ENCODE results near the gene TTC39A. TPM values are rescaled to one million over a fixed set of nuclear protein-coding genes. Genes with fewer than 3 reads are reported as not detected.

TTC39A gene
- polyA plus RNA-seq, 2 of the 4 experiments (the other 2 are of a cell fraction), result 1.4 to 6.2 TPM

GRCh38 chr1:51302746-51303145 is 27.6 kb downstream of the TTC39A start:
- Histone ChIP-seq H3K4me3 (no peak overlapping the region), H3K4me2 (no peak overlapping the region), H3K4me1 (peaks cover 33% of the 10 kb centered on the region), H3K27ac (no peak overlapping the region), H3K9me3 (no peaks in the 10 kb centered on the region)
- ATAC-seq, result no peak
- no peak for FAIRE-seq
- no peak for DNase-seq (ENCODE audit: low read depth in 1 of 2, low spot score in 1 of 2)
- no peak for TF ChIP-seq HOXB5 (CRISPR knock-in tag; IDR thresholded peaks at IDR 0.05)
- TF ChIP-seq KDM1A (IDR thresholded peaks at IDR 0.05; ENCODE audit: low read depth), result no peak
- no peak for TF ChIP-seq PBX3 (IDR thresholded peaks at IDR 0.05)
- TF ChIP-seq REST (IDR thresholded peaks at IDR 0.05), result no peak
- TF ChIP-seq NPAS2 (CRISPR knock-in tag; IDR thresholded peaks at IDR 0.05; ENCODE audit: borderline replicate concordance), result no peak
- no peak for TF ChIP-seq BCL3 (IDR thresholded peaks at IDR 0.05)
- TF ChIP-seq ESRRA (IDR thresholded peaks at IDR 0.05; ENCODE audit: borderline replicate concordance, low read length), result no peak
- TF ChIP-seq SREBF2 (IDR thresholded peaks at IDR 0.05), result no peak
- TF ChIP-seq ZSCAN20 (CRISPR knock-in tag; IDR thresholded peaks at IDR 0.05), result no peak
- no peak for TF ChIP-seq ZNF302 (CRISPR knock-in tag; IDR thresholded peaks at IDR 0.05)
- TF ChIP-seq FOXS1 (CRISPR knock-in tag; IDR thresholded peaks at IDR 0.05), result no peak
- TF ChIP-seq BHLHE40 (IDR thresholded peaks at IDR 0.05; ENCODE audit: low read depth, low read length), result no peak
- TF ChIP-seq HMGXB4 (CRISPR knock-in tag; IDR thresholded peaks at IDR 0.05; ENCODE audit: borderline replicate concordance), result no peak
- no peak for TF ChIP-seq HOXB13 (CRISPR knock-in tag; IDR thresholded peaks at IDR 0.05; ENCODE audit: low read depth)
- TF ChIP-seq HDAC2 (IDR thresholded peaks at IDR 0.05), result no peak
- no peak for TF ChIP-seq ELK1 (IDR thresholded peaks at IDR 0.05; ENCODE audit: low read depth, low read length)
- CTCF ChIA-PET, result no interaction called here
- 90% methylated on average over 2 of the region's 7 CpGs for WGBS (ENCODE audit: missing lambda C conversion rate)
- POLR2A ChIA-PET, result no interaction called here

GRCh38 chr1:51302270-51302669 is 28.1 kb downstream of the TTC39A start:
- Histone ChIP-seq H3K4me3 (no peak overlapping the region), H3K27ac (no peak overlapping the region), H3K4me1 (peaks cover 33% of the 10 kb centered on the region), H3K9me3 (no peaks in the 10 kb centered on the region), H3K4me2 (no peak overlapping the region)
- ChIA-PET CTCF (no interaction called here), POLR2A (no interaction called here)
- 100% methylated on average over 3 of the region's 10 CpGs for WGBS (ENCODE audit: missing lambda C conversion rate)
- ATAC-seq (no peak), FAIRE-seq (no peak), DNase-seq (ENCODE audit: low read depth in 1 of 2, low spot score in 1 of 2) (no peak)
- TF ChIP-seq HES2 (IDR thresholded peaks at IDR 0.05) (no peak), SREBF2 (IDR thresholded peaks at IDR 0.05) (no peak), ATOH8 (CRISPR knock-in tag; IDR thresholded peaks at IDR 0.05; ENCODE audit: low read depth) (no peak), MAFK (IDR thresholded peaks at IDR 0.05; ENCODE audit: partially characterized antibody) (no peak), FOSB (CRISPR knock-in tag; IDR thresholded peaks at IDR 0.05) (no peak), MAZ (IDR thresholded peaks at IDR 0.05; ENCODE audit: borderline replicate concordance, low read depth, low read length) (no peak), CBX8 (IDR thresholded peaks at IDR 0.05) (no peak), ESRRA (IDR thresholded peaks at IDR 0.05; ENCODE audit: borderline replicate concordance, low read length) (no peak), HOXA7 (CRISPR knock-in tag; IDR thresholded peaks at IDR 0.05) (no peak), EHMT2 (IDR thresholded peaks at IDR 0.05; ENCODE audit: low read depth) (no peak), TP53 (CRISPR knock-in tag; IDR thresholded peaks at IDR 0.05) (no peak), RARB (CRISPR knock-in tag; IDR thresholded peaks at IDR 0.05) (no peak), MYC (IDR thresholded peaks at IDR 0.05; ENCODE audit: borderline replicate concordance, low read length) (no peak), USF2 (IDR thresholded peaks at IDR 0.05) (no peak)
